KMS-11 (cell line): ENCODE measurements around the gene MMP1.

ENCODE experiments used
- H2AFZ ChIP-seq: fragments of 200-600 bp; sonication (generic); 2 replicates; pipeline ENCODE4 v1.6.1; 2016; ENCODE audit warnings: antibody characterized with exemption, mixed run types, low read depth
- H3K27ac ChIP-seq: fragments of 200-600 bp; sonication (generic); 2 replicates; pipeline ENCODE4 v1.6.1; 2016; ENCODE audit warnings: mild to moderate bottlenecking, mixed run types
- H3K27me3 ChIP-seq: fragments of 200-600 bp; sonication (generic); 2 replicates; pipeline ENCODE4 v1.6.1; 2017; ENCODE audit warnings: mild to moderate bottlenecking, low read depth, mixed run types, moderate library complexity; ENCODE audit not compliant: insufficient read depth
- H3K36me3 ChIP-seq: fragments of 200-600 bp; sonication (generic); 2 replicates; pipeline ENCODE4 v1.6.1; 2017; ENCODE audit warnings: mild to moderate bottlenecking, mixed run types; ENCODE audit not compliant: insufficient read depth
- H3K4me1 ChIP-seq: fragments of 200-600 bp; sonication (generic); 2 replicates; pipeline ENCODE4 v1.6.1; 2016; ENCODE audit warnings: mild to moderate bottlenecking, low read depth, mixed run types; ENCODE audit not compliant: poor library complexity, severe bottlenecking
- H3K4me2 ChIP-seq: fragments of 200-600 bp; sonication (generic); 2 replicates; pipeline ENCODE4 v1.7.0; 2016; ENCODE audit warnings: mild to moderate bottlenecking, mixed run types
- H3K4me3 ChIP-seq: fragments of 200-600 bp; sonication (generic); IDR thresholded peaks from 2 replicates; pipeline ENCODE4 v1.6.1; 2017; ENCODE audit warnings: low read depth, low read length, mixed read lengths; ENCODE audit not compliant: insufficient read depth
- H3K79me2 ChIP-seq: fragments of 200-600 bp; sonication (generic); 2 replicates; pipeline ENCODE4 v1.6.1; 2016; ENCODE audit warnings: low read depth, mixed run types; ENCODE audit not compliant: insufficient read depth
- H3K9ac ChIP-seq: fragments of 200-600 bp; sonication (generic); 2 replicates; pipeline ENCODE4 v1.6.1; 2016; ENCODE audit warnings: mild to moderate bottlenecking, mixed run types
- H4K20me1 ChIP-seq: fragments of 200-600 bp; sonication (generic); 2 replicates; pipeline ENCODE4 v1.6.1; 2016; ENCODE audit warnings: mild to moderate bottlenecking, mixed run types; ENCODE audit not compliant: insufficient read depth
- CTCF ChIP-seq: fragments of 200-600 bp; sonication (generic); conservative IDR thresholded peaks from 2 replicates; pipeline ENCODE4 v1.6.1; 2017; ENCODE audit warnings: low read depth, mild to moderate bottlenecking, antibody characterized with exemption, low read length, moderate library complexity, mixed read lengths

The MMP1 gene

DNA sequence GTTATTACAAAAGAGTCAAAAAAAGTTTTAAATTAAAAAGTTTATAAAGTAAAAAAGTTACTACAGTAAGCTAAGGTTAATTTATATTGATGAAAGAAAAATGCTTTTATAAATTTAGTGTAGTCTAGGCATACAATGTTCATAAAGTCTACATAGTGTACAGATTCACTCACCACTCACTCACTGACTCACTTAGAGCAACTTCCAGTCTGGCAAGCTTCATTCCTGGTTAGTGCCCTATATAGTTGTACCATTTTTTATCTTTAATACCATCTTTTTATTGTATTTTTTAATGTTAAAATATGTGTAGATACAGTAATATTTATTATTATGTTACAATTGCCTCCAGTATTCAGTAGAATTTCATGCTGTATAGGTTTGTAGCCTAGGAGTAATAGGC lies 14.9 kb downstream of the MMP1 start:
- Histone ChIP-seq H3K9ac (no peak overlapping the region), H3K4me1 (no peaks in the 10 kb centered on the region), H3K4me2 (no peak overlapping the region), H3K27me3 (no peaks in the 10 kb centered on the region), H3K79me2 (no peaks in the 10 kb centered on the region), H3K4me3 (no peak overlapping the region), H2AFZ (no peak overlapping the region), H3K27ac (no peak overlapping the region), H4K20me1 (no peaks in the 10 kb centered on the region), H3K36me3 (no peaks in the 10 kb centered on the region)
- TF ChIP-seq CTCF: no peak

DNA sequence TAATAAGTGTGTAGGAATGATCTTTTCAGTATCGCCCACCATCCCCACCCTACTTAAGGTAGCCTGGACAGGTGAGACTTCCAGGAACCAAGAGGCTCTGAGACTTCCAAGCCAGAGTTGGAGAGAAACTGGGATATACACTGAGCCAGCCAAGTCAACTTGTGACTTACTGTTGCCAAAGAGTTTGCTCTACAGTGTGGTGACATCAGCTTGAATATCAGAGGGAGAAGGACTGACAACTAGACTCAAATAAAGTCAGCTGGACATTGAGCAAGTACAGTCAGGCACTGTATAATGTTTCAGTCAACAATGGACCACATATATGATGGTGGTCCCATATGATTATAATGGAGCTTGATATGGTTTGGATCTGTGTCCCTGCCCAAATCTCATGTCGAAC lies 16.3 kb downstream of the MMP1 start:
- Histone ChIP-seq H2AFZ (no peak overlapping the region), H3K36me3 (no peaks in the 10 kb centered on the region), H3K79me2 (no peaks in the 10 kb centered on the region), H3K4me2 (no peak overlapping the region), H3K27me3 (no peaks in the 10 kb centered on the region), H3K27ac (no peak overlapping the region), H3K4me1 (no peaks in the 10 kb centered on the region), H3K9ac (no peak overlapping the region), H3K4me3 (no peak overlapping the region), H4K20me1 (no peaks in the 10 kb centered on the region)
- no peak for TF ChIP-seq CTCF

GRCh38 chr11:102780491-102780918 lies 17.5 kb downstream of the MMP1 start, which contains the start of gene MMP10:
MMP10 (minus strand) TSS chr11:102780628; CDS start chr11:102780591, 37 bp downstream.
- no peaks in the 10 kb centered on the region for H3K79me2 ChIP-seq
- no peak within 1 kb of the TSS for H3K4me2 ChIP-seq
- H3K9ac ChIP-seq: no peak within 1 kb of the TSS
- H2AFZ ChIP-seq: no peak within 1 kb of the TSS
- H3K36me3 ChIP-seq: no peaks in the 10 kb centered on the region
- no peak within 1 kb of the TSS for H3K4me3 ChIP-seq
- H3K4me1 ChIP-seq: no peaks in the 10 kb centered on the region
- TF ChIP-seq CTCF: no peak; the same call in 1 of the 2 replicates
- no peaks in the 10 kb centered on the region for H4K20me1 ChIP-seq
- H3K27ac ChIP-seq: no peak within 1 kb of the TSS
- no peaks in the 10 kb centered on the region for H3K27me3 ChIP-seq

GRCh38 chr11:102776454-102776853 lies 21.5 kb downstream of the MMP1 start:
- no peak for TF ChIP-seq CTCF
- H3K27me3 ChIP-seq: no peaks in the 10 kb centered on the region
- H3K27ac ChIP-seq: no peak overlapping the region
- H4K20me1 ChIP-seq: no peaks in the 10 kb centered on the region
- no peak overlapping the region for H3K4me3 ChIP-seq
- no peaks in the 10 kb centered on the region for H3K79me2 ChIP-seq
- no peaks in the 10 kb centered on the region for H3K4me1 ChIP-seq
- no peak overlapping the region for H3K9ac ChIP-seq
- H3K36me3 ChIP-seq: no peaks in the 10 kb centered on the region
- no peak overlapping the region for H2AFZ ChIP-seq
- no peak overlapping the region for H3K4me2 ChIP-seq
